GM19239 (cell line): ENCODE measurements around the gene AMZ1.
"Not testable (repeated sequence)": the region's sequence is repeated elsewhere in the genome, so short reads cannot be mapped to it uniquely, and the experiment has no call there.

Source experiments
- DNase-seq: peaks from one replicate; pipeline ENCODE4 v3.0.0; 2011; ENCODE audit warnings: low spot score; ENCODE audit not compliant: insufficient read length
- FAIRE-seq: peaks from 2 replicates; lab custom pipeline; 2011; peaks lifted over from hg19 to GRCh38; lab: Jason Lieb, UNC

The AMZ1 gene

DNA sequence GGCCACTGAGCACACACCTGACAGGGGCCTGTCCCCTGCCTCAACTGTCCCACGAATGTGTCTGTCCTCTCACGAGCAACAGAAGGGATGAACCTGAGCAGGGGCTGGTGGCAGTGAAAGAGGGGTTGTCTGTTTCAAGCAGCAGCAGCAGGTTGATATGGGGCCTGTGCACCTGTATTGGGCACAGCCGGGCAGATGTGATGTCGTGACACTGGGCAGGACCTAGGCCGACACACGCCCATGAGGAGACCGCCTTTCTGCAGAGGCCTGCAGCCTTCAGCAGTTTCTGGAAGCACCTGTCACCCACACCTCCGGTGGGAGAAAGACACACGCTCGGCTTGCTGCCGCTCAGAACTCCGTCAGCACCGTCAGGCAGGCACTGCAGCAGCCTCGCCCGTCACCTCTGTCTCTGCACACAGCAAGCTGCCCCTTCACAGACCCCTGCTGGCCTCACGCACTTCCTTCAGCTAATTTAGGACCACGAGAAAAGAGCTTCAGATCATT, 48.5 kb downstream of the AMZ1 start:
- no peak for FAIRE-seq
- DNase-seq: no peak

DNA sequence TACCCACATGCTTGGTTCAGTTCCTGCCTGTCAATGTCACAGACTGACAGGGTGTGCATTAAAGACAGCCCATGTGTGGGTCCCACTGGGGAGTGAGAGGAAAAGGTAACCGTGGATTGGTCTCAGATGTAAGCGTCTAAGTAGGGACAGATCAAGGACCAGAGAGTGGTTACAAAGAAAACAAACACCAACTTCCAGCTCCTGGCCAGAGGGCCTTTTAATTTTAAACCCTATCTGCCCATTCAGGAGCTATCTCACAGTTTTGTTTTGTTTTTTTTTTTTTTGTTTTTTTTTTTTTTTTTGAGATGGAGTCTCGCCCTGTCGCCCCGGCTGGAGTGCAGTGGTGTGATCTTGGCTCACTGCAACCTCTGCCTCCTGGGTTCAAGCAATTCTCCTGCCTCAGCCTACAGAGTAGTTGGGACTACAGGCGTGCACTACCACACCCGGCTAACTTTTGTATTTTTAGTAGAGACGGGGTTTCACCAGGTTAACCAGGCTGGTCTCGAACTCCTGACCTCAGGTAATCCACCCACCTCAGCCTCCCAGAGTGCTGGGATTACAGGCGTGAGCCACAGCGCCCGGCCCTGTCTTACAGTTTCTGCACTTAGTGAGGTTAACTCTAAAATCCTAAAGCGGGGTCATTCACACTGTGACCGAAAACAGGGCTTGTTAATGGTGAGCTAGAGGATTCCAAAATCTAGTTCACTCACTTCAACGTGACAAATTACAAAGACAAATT, 49.2 kb downstream of the AMZ1 start:
- not testable (repeated sequence) for FAIRE-seq, DNase-seq

GRCh38 chr7:2737771-2738540, 50.0 kb downstream of the AMZ1 start:
- no peak for FAIRE-seq

DNA sequence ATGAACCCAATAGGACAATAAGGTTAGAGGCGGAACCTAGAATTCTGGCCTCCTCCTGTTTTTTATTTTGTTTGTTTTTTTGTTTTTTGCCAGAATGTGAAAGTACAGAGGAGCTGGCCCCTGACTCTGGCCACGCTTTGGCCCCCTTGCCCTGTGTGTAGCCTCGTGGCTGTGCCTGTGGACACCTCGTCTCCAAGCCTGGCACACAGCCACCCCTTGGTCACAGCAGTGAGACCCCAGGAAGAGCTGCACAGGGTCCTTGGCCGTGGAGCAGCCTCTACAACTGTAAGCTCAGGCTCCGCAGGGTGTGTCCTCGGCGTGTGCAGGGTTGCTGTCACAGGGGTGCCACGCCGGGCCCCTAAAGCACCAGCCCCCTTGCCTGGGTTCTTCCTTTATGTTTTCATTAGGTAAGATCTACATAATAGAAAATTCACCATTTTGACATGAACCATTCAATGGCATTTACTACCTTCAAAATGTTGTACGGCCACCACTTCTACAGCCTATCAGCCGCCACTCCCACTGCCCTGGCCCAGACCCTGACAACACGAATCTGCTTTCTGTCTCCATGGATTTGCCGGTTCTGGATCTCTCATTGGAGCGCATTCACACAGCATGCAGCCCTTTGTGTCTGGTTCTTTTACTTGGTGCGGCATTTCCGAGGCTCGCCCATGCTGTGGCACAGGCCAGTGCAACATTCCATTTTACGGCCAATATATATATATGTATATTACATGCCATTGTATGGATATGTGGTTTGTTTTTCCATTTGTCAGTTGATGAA, 51.0 kb downstream of the AMZ1 start:
- DNase-seq (no peak), FAIRE-seq (no peak)

More at GRCh38 chr7:2737771-2738540, 50.0 kb downstream of the AMZ1 start:
- no peak for DNase-seq

DNA sequence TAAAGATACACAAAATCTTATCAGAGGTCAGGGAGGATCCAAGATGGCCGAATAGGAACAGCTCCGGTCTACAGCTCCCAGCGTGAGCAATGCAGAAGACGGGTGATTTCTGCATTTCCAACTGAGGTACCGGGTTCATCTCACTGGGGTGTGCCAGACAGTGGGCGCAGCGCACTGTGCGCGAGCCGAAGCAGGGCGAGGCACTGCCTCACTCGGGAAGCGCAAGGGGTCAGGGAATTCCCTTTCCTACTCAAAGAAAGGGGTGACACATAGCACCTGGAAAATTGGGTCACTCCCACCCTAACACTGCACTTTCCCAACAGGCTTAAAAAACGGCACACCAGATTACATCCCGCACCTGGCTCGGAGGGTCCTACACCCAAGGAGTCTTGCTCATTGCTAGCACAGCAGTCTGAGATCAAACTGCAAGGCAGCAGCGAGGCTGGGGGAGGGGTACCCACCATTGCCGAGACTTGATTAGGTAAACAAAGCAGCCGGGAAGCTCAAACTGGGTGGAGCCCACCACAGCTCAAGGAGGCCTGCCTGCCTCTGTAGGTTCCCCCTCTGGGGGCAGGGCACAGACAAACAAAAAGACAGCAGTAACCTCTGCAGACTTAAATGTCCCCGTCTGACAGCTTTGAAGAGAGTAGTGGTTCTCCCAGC, 55.7 kb downstream of the AMZ1 start:
- not testable (repeated sequence) for DNase-seq, FAIRE-seq

GRCh38 chr7:2748684-2749083, 60.7 kb downstream of the AMZ1 start:
- FAIRE-seq, DNase-seq: not testable (repeated sequence)

DNA sequence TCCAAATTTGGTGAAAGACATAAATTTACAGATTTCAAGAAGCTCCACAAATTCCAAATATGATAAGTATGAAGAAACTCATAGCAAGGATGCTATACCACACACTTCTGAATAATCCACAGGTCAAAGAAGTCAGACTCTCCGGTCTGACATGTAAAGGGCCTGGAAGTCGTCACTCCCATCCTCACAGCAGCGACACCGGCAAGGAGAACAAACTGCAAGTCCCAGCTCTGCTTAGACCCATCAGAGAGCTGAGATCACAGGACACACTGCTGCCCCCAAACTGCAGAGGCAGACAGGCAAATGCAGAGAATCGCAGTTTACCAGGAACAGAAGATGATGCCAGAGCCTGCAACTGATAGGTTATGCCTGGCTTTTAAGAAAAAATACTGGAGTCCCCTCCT, 62.0 kb downstream of the AMZ1 start:
- no peak for DNase-seq
- FAIRE-seq: no peak

GRCh38 chr7:2751086-2751485, 63.1 kb downstream of the AMZ1 start:
- DNase-seq (no peak), FAIRE-seq (no peak)

- no peak for DNase-seq
Measured at GRCh38 chr7:2753148-2753547, 65.1 kb downstream of the AMZ1 start.

GRCh38 chr7:2754086-2754485, 66.1 kb downstream of the AMZ1 start:
- DNase-seq (no peak), FAIRE-seq (no peak)

More at GRCh38 chr7:2753148-2753547, 65.1 kb downstream of the AMZ1 start:
- FAIRE-seq: no peak

GRCh38 chr7:2754912-2755311, 66.9 kb downstream of the AMZ1 start:
- DNase-seq: no peak
- no peak for FAIRE-seq

DNA sequence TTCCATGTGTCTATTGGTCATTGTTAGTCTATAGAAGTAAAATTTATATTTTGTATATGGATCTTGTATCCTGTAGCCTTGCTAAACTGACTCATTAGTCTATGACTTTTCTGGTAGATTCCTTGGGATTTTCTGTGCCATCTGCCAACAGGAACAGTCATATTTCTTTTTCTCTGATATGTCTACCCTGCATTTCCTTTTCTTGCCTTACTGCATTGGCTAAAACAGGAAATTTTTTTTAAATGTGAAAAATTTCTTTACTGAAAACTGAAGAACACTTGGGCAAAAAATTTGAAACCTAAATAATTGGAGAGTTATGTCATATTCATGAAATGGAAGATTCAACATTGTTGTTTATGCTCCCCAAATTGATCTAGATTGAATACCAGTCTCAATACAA, 67.5 kb downstream of the AMZ1 start:
- DNase-seq: no peak
- FAIRE-seq: no peak

DNA sequence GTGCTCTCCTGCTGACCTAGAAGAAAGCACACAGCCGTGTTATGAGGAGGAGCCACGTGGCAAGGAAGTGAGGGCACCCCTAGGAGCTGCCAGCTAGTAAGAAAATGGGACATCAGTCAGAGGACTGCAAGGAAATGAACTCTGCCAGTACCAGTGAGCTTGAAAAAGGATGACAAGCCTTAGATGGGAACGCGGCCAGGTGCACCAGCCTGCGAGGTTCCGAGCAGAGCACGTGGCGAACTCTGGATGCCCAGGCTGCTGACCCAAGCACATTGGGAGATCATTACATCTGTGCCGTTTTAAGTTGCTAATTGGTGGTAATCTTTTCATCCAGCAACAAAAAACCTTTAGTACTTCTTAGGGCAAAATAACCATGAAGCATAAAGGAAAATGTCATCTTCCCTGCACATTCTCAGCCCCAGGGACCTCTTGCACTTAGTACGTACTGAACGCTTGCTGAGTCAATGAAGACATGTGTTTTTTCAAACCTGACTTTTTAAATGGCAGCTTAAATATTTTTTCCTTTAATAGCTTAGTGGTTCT, 69.4 kb downstream of the AMZ1 start:
- FAIRE-seq (no peak), DNase-seq (no peak)

DNA sequence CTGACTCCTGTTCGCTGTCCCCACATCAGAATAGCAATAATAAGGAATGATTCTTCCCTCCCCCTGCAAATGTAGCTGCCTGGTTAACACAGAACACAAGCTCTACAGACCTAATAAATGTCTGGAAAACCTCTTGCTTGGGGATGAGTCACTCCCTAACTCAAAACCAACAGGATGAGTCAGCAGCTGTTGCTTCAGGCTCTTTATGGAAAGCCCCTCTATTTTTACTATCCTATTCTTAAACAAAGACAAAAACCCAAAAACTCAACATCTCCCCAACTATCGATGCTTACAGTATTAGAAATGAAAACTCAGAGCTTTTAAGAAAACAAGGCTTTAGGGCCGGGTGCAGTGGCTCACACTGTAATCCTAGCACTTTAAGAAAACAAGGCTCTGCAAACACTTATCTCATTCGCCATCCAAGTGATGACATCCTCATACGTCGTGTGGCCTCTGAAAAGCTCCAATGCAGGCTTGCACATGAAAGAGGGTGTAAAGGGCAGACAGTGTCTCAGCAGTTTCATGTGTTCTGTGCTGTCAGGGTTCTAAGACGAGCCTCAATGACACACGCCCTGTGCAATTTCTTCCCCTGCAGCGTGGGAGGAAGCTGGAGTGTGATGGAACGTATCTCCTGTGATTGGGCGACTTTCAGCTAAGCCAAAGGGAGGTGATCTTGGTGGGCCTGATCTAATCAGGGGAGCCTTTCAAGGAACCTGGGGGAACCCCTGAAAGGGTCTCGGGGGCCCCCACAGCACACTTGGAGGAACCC, 70.1 kb downstream of the AMZ1 start:
- FAIRE-seq: peak; percentile 92
- no peak for DNase-seq

DNA sequence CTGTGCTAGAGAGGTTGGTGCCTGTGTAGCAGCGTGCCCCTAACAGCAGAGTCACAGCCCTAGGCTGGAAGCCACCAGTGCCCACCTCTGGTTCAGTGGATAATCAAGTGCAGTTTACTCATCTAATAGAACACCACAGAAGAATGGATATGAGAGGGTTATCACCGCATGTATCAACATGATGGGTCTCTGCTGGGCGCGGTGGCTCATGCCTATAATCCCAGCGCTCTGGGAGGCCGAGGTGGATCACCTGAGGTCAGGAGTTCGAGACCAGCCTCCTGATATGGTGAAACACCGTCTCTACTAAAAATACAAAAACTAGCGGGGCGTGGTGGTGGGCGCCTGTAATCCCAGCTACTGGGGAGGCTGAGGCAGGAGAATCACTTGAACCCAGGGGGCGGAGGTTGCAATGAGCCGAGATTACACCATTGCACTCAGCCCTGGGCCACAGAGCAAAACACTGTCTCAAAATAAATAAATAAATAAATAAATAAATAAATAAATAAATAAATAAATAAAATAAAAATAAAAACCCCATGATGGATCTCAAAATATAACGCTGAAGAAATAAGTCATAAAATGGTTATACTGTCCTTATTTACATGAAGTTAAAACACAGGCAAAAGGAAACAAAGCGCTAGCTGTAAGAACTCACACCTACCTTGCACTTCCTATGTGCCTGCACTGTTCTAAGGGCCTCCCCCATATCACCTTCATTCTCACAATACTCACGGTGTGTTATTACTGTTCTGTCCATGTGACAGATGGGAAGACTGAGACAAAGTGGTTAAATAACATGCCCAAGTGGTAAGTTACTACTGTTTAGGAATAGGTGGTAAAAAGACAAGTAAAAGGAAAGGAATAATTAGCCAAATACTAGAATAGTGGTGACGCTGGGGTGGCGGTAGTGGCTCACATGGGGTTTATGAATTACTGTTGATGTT, 70.9 kb downstream of the AMZ1 start:
- no peak for DNase-seq

DNA sequence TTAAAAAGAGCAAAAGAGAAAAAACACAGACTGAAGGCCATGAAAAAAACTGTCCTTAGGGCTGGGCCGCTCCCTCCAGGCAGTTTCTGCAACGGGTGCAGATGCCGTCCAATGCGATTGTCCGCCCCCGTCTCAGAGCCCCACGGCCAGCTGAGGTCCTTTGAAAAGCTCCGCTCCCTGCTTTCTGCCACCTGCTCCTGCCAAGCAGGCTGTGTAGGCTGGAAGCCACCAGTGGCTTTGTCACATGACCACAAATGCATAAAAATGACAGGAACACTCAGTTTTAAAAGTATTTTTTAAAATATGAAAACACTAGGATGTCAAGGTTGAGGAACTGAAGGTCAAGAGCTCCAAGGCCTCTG, 71.7 kb downstream of the AMZ1 start:
- FAIRE-seq (no peak), DNase-seq (no peak)

More for the DNA sequence above, 70.9 kb downstream of the AMZ1 start:
- no peak for FAIRE-seq

- FAIRE-seq (no peak), DNase-seq (no peak)
Measured at GRCh38 chr7:2760098-2760889, 72.3 kb downstream of the AMZ1 start.
